Measurements from ENCODE around the gene CALCA. TPM values are rescaled to one million over a fixed set of nuclear protein-coding genes. Genes with fewer than 3 reads are reported as not detected.
A peak's percentile ranks its signal among the peaks of the same experiment; 100 is the strongest.

CALCA gene
- total and polyA plus RNA-seq, 2 of the 8 experiments (the other 6 are each of a cell fraction or from before 2014, with no cell fraction given) = 0.50 to 0.73 TPM

DNA sequence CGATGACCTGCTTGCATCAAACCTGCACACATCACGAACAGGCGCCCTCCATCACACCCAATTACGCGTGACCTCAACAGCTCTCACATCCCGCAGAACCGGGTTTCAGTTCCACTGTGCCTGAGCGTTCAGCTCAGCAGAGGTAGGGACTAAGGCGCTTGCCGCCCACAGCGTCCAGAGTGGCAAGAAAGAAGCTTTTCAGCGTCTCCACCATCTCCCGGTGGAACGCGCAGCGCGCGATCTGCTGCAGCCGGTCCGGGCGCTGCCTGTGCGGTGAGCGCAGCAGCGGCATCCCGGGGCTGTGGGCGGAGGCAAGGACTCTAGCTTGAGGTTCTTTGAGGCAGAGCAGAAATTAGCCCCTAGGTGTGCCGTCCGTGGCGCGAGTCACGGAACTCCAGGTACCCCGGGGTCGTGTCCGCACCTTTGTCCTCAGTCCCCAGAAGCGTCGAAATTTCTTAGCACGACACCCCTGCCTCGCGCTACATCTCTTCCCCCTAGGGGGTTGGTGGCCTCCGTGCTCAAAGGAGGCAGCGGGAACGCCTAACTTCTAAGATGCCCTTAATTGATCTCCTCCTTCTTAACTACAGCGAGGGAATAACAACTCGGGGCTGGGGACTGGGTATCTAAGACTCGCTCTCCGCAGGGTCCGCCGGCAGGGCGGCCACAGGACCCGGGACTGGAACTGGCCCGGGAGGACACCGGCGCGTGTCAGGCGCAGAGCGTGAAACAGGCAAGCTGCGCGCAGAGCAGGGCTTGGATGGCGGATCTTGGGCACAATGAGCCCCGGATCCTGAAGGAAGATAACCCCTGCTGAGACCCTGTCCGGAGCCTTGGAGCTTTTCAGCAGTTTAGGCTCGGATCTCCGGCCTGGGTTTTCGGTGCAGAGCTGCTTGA, 1.7 kb upstream of the CALCA start:
- Histone ChIP-seq H2AK5ac (ENCODE audit: low read depth, low read length) (no peak overlapping the region), H3K56ac (replicated peaks; ENCODE audit: insufficient read length, low read depth, low read length) (no peak overlapping the region), H3K79me2 (ENCODE audit: control insufficient read depth in 1 of 2, insufficient read depth in 2 of 2, low read length in 2 of 2) (no peaks in the 10 kb centered on the region), H2AFZ (ENCODE audit: low read length) (no peak overlapping the region), H3K4me2 (ENCODE audit: insufficient read depth in 1 of 2, low read depth in 2 of 2, low read length in 2 of 2) (peak overlapping the region; percentile 82 to 97), H3K14ac (ENCODE audit: insufficient read length) (no peak overlapping the region), H3K4ac (replicated peaks; ENCODE audit: insufficient read length, low read depth, low read length) (no peak overlapping the region), H3K4me3 (ENCODE audit: extremely low read depth in 1 of 4, insufficient read depth in 2 of 4, low read depth in 3 of 4, low read length in 4 of 4) (peak overlapping the region; percentile 10 to 55 (median 32); a peak in 7 of 8 replicates), H3K18ac (ENCODE audit: extremely low read depth, low read length) (no peak overlapping the region), H3K23me2 (ENCODE audit: low read depth, low read length) (peaks cover 12% of the 10 kb centered on the region), H3K79me1 (ENCODE audit: low read depth, low read length) (no peaks in the 10 kb centered on the region), H3K27ac (ENCODE audit: low read depth, low read length) (no peak overlapping the region), H4K8ac (ENCODE audit: extremely low read depth, insufficient read depth, low read length) (no peak overlapping the region), H2BK12ac (ENCODE audit: low read depth, low read length) (no peak overlapping the region), H4K20me1 (replicated peaks in 1 of 2; ENCODE audit: control insufficient read depth in 1 of 2, insufficient read depth in 2 of 2, low read length in 2 of 2) (peaks cover 3 to 10% of the 10 kb centered on the region in 2 experiments), H3K27me3 (replicated peaks in 1 of 4; ENCODE audit: control insufficient read depth in 3 of 4, extremely low read depth in 1 of 4, insufficient read depth in 3 of 4, low read length in 3 of 4) (peaks cover 51 to 78% (median 63%) of the 10 kb centered on the region in 4 experiments), H3K23ac (ENCODE audit: insufficient read length) (no peak overlapping the region), H2BK20ac (ENCODE audit: low read length) (no peak overlapping the region), H4K5ac (ENCODE audit: insufficient read length, low read depth, low read length) (no peak overlapping the region), H3K36me3 (ENCODE audit: control insufficient read depth in 2 of 4, insufficient read depth in 4 of 4, low read length in 3 of 4) (no peaks in the 10 kb centered on the region), H3K4me1 (replicated peaks in 1 of 4; ENCODE audit: control insufficient read depth in 3 of 4, insufficient read depth in 4 of 4, low read length in 3 of 4) (peaks cover 11 to 28% (median 16%) of the 10 kb centered on the region in 4 experiments), H3K9me3 (ENCODE audit: insufficient read depth in 2 of 2, low read depth in 1 of 2, low read length in 1 of 2) (no peaks in the 10 kb centered on the region), H3K9ac (replicated peaks in 1 of 4; ENCODE audit: extremely low read depth in 1 of 4, low read depth in 3 of 4, low read length in 3 of 4) (no peak overlapping the region), H2BK120ac (replicated peaks; ENCODE audit: low read depth, low read length) (no peak overlapping the region), H2BK15ac (ENCODE audit: low read length) (no peak overlapping the region), H2BK5ac (ENCODE audit: low read depth, low read length) (no peak overlapping the region), H4K91ac (replicated peaks; ENCODE audit: insufficient read length, low read length) (no peak overlapping the region)
- DNase-seq (ENCODE audit: low read depth in 1 of 2, low spot score in 2 of 2) (peak in 1 of 2 experiments; percentile 68), FAIRE-seq (no peak)
- ChIA-PET POLR2A (ENCODE audit: partially characterized antibody) (interaction anchor here (0.8 to 1.6 kb wide), 4 partner anchors 27 to 1076 kb away, joined by 3 to 4 read pairs (median 3); no protein-coding TSS in a partner anchor), CTCF (ENCODE audit: partially characterized antibody) (interaction anchor here (0.6 to 5.4 kb wide), 51 partner anchors 7 to 1736 kb away, joined by 3 to 83 read pairs (median 4); partner anchors contain the start of genes CALCB and CYP2R1)
- 6% methylated on average over 64 of the region's 64 CpGs; no CpG with 5 or more reads in 1 of the 2 experiments for WGBS, 2 experiments (ENCODE audit: extremely low coverage in 1 of 2, insufficient coverage in 1 of 2, insufficient read length in 1 of 2, insufficient replicate concordance in 2 of 2, low coverage in 1 of 2, low lambda C conversion rate in 2 of 2, missing lambda C conversion rate in 1 of 2)
- TF ChIP-seq RBBP5 (IDR thresholded peaks at IDR 0.05; ENCODE audit: borderline replicate concordance, low read depth, low read length) = no peak; the same call in 1 of the 2 replicates
- TF ChIP-seq RNF2 (IDR thresholded peaks at IDR 0.05; ENCODE audit: borderline replicate concordance, low read depth, low read length, missing control alignments, poor library complexity, severe bottlenecking) = peak; percentile 81
